HG02852 (cell line): ENCODE data around the gene SOX2.
"Not testable (repeated sequence)": the region's sequence is repeated elsewhere in the genome, so short reads cannot be mapped to it uniquely, and the experiment has no call there.

ENCODE experiments used
- ATAC-seq: cut with Tn5 transposase; IDR thresholded peaks from one replicate; pipeline ENCODE4 v1.9.1; 2021; ENCODE audit warnings: mild to moderate bottlenecking, moderate library complexity; ENCODE audit not compliant: unreplicated experiment

The SOX2 gene

GRCh38 chr3:181756645-181757297 is 45.0 kb downstream of the SOX2 start:
- no peak for ATAC-seq

- ATAC-seq, result no peak
Observed at GRCh38 chr3:181757694-181758306, 46.1 kb downstream of the SOX2 start.

GRCh38 chr3:181761906-181762305 is 50.2 kb downstream of the SOX2 start:
- ATAC-seq, result no peak

GRCh38 chr3:181764033-181764432 is 52.3 kb downstream of the SOX2 start:
- not testable (repeated sequence) for ATAC-seq
